K562 (cell line): Measurements from ENCODE around the gene PPM1F. TPM values are rescaled to one million over a fixed set of nuclear protein-coding genes. Genes with fewer than 3 reads are reported as not detected.

Experiments
- BRD4 ChIP-seq: fragments of 200-600 bp; sonication (generic); IDR thresholded peaks from 2 replicates; pipeline ENCODE4 v1.6.1; 2017; ENCODE audit warnings: inconsistent platforms
- GTF2A2 ChIP-seq: IDR thresholded peaks from 2 replicates; pipeline ENCODE4 v1.6.1; 2016; ENCODE audit warnings: mild to moderate bottlenecking, missing genetic modification characterization, missing compliant biosample characterization
- HES1 ChIP-seq: fragments of 450-650 bp; IDR thresholded peaks from 2 replicates; pipeline ENCODE4 v1.6.1; 2016; ENCODE audit warnings: low read depth, mild to moderate bottlenecking, moderate library complexity
- HOXB6 ChIP-seq: fragments of 250-450 bp; sonication (Bioruptor Pico); IDR thresholded peaks from 2 replicates; pipeline ENCODE4 v1.5.1; 2022; ENCODE audit warnings: mild to moderate bottlenecking, borderline replicate concordance
- HSF4 ChIP-seq: fragments of 250-450 bp; sonication (Bioruptor Pico); IDR thresholded peaks from 2 replicates; pipeline ENCODE4 v2.1.2; 2022; ENCODE audit warnings: mild to moderate bottlenecking, moderate library complexity, borderline replicate concordance
- JUNB ChIP-seq: fragments of 450-650 bp; formaldehyde crosslinking; conservative IDR thresholded peaks from 2 replicates; pipeline ENCODE4 v1.4.0; 2020; ENCODE audit warnings: mild to moderate bottlenecking
- MCM3 ChIP-seq: fragments of 450-650 bp; IDR thresholded peaks from 2 replicates; pipeline ENCODE4 v1.6.1; 2016
- MECOM ChIP-seq: fragments of 250-450 bp; sonication (Bioruptor Pico); IDR thresholded peaks from 2 replicates; pipeline ENCODE4 v1.8.0; 2022; ENCODE audit warnings: inconsistent platforms
- NCOA4 ChIP-seq: fragments of 450-650 bp; IDR thresholded peaks from 2 replicates; pipeline ENCODE4 v1.6.1; 2018; ENCODE audit warnings: mild to moderate bottlenecking; ENCODE audit not compliant: partially characterized antibody
- NRF1 ChIP-seq, 2 experiments: fragments of 450-650 bp; IDR thresholded peaks in 1 of 2; conservative IDR thresholded peaks in 1 of 2; 2 replicates each; pipeline ENCODE4 v1.6.1; 2014; ENCODE audit warnings: mild to moderate bottlenecking in 2 of 2
- POLR2A ChIP-seq: fragments of 450-650 bp; conservative IDR thresholded peaks from 2 replicates; pipeline ENCODE4 v1.6.1; 2016
- PTBP1 ChIP-seq: fragments of 200-400 bp; formaldehyde crosslinking; IDR thresholded peaks from 2 replicates; pipeline ENCODE4 v1.6.1; 2017; ENCODE audit warnings: low read depth, low read length
- SIN3B ChIP-seq: fragments of 450-650 bp; IDR thresholded peaks from 2 replicates; pipeline ENCODE4 v1.6.1; 2017; ENCODE audit warnings: low read depth, mild to moderate bottlenecking, moderate library complexity
- TCF3 ChIP-seq: sonication (generic); formaldehyde crosslinking; IDR thresholded peaks from 2 replicates; pipeline ENCODE4 v1.4.0; 2020; ENCODE audit warnings: mild to moderate bottlenecking, missing genetic modification reagents
- XRCC4 ChIP-seq: IDR thresholded peaks from one replicate; pipeline ENCODE4 v1.6.1; 2011; ENCODE audit not compliant: insufficient read depth, insufficient read length; ENCODE audit errors: extremely low read depth
- ZBTB1 ChIP-seq: sonication (generic); formaldehyde crosslinking; IDR thresholded peaks from 2 replicates; pipeline ENCODE4 v1.8.1; 2023; ENCODE audit warnings: missing genetic modification reagents, low read depth, mild to moderate bottlenecking, borderline replicate concordance
- ZBTB11 ChIP-seq, 3 experiments: fragments of 200-800 bp in 1 of 3; fragments of 250-450 bp in 1 of 3; fragments of 450-650 bp in 1 of 3; sonication (Bioruptor Pico) in 1 of 3; sonication (Bioruptor generic) in 1 of 3; formaldehyde crosslinking in 1 of 3; IDR thresholded peaks; 2 replicates each; pipeline versions ENCODE4 v1.6.1 to v1.8.0; 2016 to 2022; ENCODE audit warnings: mild to moderate bottlenecking in 2 of 3, missing genetic modification characterization in 2 of 3, missing compliant biosample characterization in 1 of 3, moderate library complexity in 1 of 3
- ZBTB12 ChIP-seq: fragments of 250-450 bp; sonication (Bioruptor Pico); IDR thresholded peaks from 2 replicates; pipeline ENCODE4 v1.4.0; 2020
- ZBTB26 ChIP-seq: fragments of 450-650 bp; formaldehyde crosslinking; IDR thresholded peaks from 2 replicates; pipeline ENCODE4 v1.4.0; 2022; ENCODE audit warnings: missing genetic modification characterization
- ZNF121 ChIP-seq: sonication (generic); formaldehyde crosslinking; conservative IDR thresholded peaks from 2 replicates; pipeline ENCODE4 v1.8.0; 2022; ENCODE audit warnings: missing genetic modification reagents
- ZNF174 ChIP-seq: fragments of 250-450 bp; sonication (Bioruptor Pico); IDR thresholded peaks from 2 replicates; pipeline ENCODE4 v1.4.0; 2020; ENCODE audit warnings: mild to moderate bottlenecking
- ZNF197 ChIP-seq: fragments of 200-800 bp; sonication (Bioruptor generic); IDR thresholded peaks from 2 replicates; pipeline ENCODE4 v1.6.1; 2016; ENCODE audit warnings: low read depth, missing genetic modification characterization, missing compliant biosample characterization
- ZNF695 ChIP-seq: fragments of 450-650 bp; formaldehyde crosslinking; IDR thresholded peaks from 2 replicates; pipeline ENCODE4 v1.4.0; 2020; ENCODE audit warnings: mild to moderate bottlenecking, moderate library complexity
- ZNF778 ChIP-seq: fragments of 450-650 bp; formaldehyde crosslinking; IDR thresholded peaks from 2 replicates; pipeline ENCODE4 v1.4.0; 2020; ENCODE audit warnings: mild to moderate bottlenecking, moderate library complexity
- ZNF780A ChIP-seq: fragments of 250-450 bp; sonication (Bioruptor Pico); IDR thresholded peaks from 2 replicates; pipeline ENCODE4 v1.5.0; 2021; ENCODE audit warnings: mild to moderate bottlenecking
- ZNF79 ChIP-seq: fragments of 250-450 bp; sonication (Bioruptor Pico); IDR thresholded peaks from 2 replicates; pipeline ENCODE4 v1.4.0; 2020; ENCODE audit warnings: low read depth, mild to moderate bottlenecking, moderate library complexity
- polyA plus RNA-seq, 8 experiments: library from polyadenylated mRNA; depleted of rRNA in 4 of 8; stranded (reverse) in 5 of 8; unstranded in 3 of 8; fragments of >200 nt; fragmentation: Nextera tagmentation in 2 of 8; fragmentation: Illumina TruSeq in 1 of 8; extraction: Ambion mirVana in 2 of 8; extraction: Trizol in 1 of 8; gene quantifications; 2 replicates each; pipeline versions ENCODE4 v1.2.1 to v1.2.3, GENCODE V29; 2011 to 2014; ENCODE audit warnings: inconsistent platforms in 1 of 8, missing spikeins in 1 of 8
- total RNA-seq, 7 experiments: library from RNA; depleted of rRNA in 6 of 7; stranded (reverse); fragments of >200 nt in 6 of 7; fragmentation: Illumina TruSeq in 2 of 7; extraction: Trizol in 2 of 7; gene quantifications; 2 replicates each; pipeline versions ENCODE4 v1.2.1 to v1.2.3, GENCODE V29; 2011 to 2021; ENCODE audit warnings: low replicate concordance in 1 of 7

Gene PPM1F
- total and polyA plus RNA-seq, 9 of the 15 experiments (the other 6 are each of a cell fraction or from before 2014, with no cell fraction given): 2.1 to 159 (median 64.0) TPM

GRCh38 chr22:21975854-21976345 is 23.3 kb upstream of the PPM1F start (continued):
- no peak for TF ChIP-seq ZBTB11 (CRISPR knock-in tag; IDR thresholded peaks at IDR 0.05)
- no peak for TF ChIP-seq GTF2A2 (tag)
- TF ChIP-seq NCOA4: no peak
- TF ChIP-seq HOXB6: no peak
- no peak for TF ChIP-seq BRD4
- TF ChIP-seq XRCC4: no peak
- TF ChIP-seq POLR2A: no peak
- no peak for TF ChIP-seq ZNF197
- peak; percentile 48; the same call in 1 of the 2 replicates for TF ChIP-seq ZNF79 (CRISPR knock-in tag)
- TF ChIP-seq ZNF695 (CRISPR knock-in tag): no peak
- no peak for TF ChIP-seq ZBTB12
- no peak for TF ChIP-seq PTBP1
- peak; percentile 89; the same call in 1 of the 2 replicates for TF ChIP-seq ZBTB26 (CRISPR knock-in tag)
- no peak for TF ChIP-seq HSF4 (CRISPR knock-in tag)
- TF ChIP-seq NRF1 (conservative IDR thresholded peaks at IDR 0.05 in 1 of 2, IDR thresholded peaks at IDR 0.05 in 1 of 2): no peak
- no peak for TF ChIP-seq HES1
- TF ChIP-seq ZBTB1 (CRISPR knock-in tag): no peak
- no peak for TF ChIP-seq ZNF780A (CRISPR knock-in tag)
- TF ChIP-seq ZNF121 (CRISPR knock-in tag): no peak
- no peak for TF ChIP-seq TCF3 (CRISPR knock-in tag)
- no peak for TF ChIP-seq ZNF778 (CRISPR knock-in tag)
- TF ChIP-seq SIN3B: no peak
- no peak for TF ChIP-seq MECOM (CRISPR knock-in tag)
- no peak for TF ChIP-seq ZNF174 (CRISPR knock-in tag)
- 0 out of 2 replicates have a peak, but pooled peaks have one; percentile 4 for TF ChIP-seq JUNB (CRISPR knock-in tag)
- no peak for TF ChIP-seq MCM3
